ENCODE measurements around the gene EXOC5.
"Not testable (repeated sequence)": the region's sequence is repeated elsewhere in the genome, so short reads cannot be mapped to it uniquely, and the experiment has no call there.

The EXOC5 gene

DNA sequence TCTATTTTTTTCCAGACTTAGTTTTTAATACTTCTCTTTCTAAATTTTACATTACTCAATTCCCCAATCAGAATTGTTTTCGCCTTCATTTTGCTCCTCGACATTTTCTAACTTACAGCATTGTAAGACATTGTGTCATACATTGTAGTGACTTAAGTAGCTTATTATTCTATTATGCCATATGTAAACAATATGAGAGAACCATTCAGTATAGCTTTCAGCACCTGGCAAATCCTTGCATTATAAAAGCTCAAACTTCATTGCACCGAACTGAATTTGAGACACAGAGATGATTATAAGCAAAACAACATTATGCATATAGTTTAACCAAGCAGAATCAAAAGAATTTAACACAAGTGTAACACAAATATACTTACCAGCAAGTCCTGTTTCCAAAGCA is 46.8 kb downstream of the EXOC5 start:
- H3K27me3 Mint-ChIP-seq: no peaks in the 10 kb centered on the region
- no peaks in the 10 kb centered on the region for H3K4me1 Mint-ChIP-seq
- H3K4me3 Mint-ChIP-seq: no peak overlapping the region
- no peak overlapping the region for H3K27ac Mint-ChIP-seq
- H3K36me3 Mint-ChIP-seq: peaks cover 22% of the 10 kb centered on the region
- no peaks in the 10 kb centered on the region for H3K9me3 Mint-ChIP-seq

DNA sequence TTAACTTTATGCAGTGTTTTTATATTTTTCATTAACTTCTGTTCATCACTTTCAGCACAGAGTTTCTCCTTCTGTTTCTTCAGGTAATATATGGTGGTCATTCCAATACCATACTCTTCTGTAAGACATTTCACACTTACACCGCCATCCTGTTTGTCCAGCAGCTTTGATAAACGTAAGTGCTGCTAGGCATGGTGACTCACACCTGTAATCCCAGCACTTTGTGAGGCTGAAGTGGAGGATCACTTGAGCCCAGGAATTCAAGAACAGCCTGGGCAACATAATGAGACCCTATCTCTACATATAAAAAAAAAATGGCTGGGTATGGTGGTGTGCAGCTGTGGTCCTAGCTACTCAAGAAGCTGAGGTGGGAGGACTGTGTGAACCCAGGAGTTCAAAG is 55.8 kb downstream of the EXOC5 start:
- Mint-ChIP-seq H3K27me3 (no peaks in the 10 kb centered on the region), H3K27ac (no peak overlapping the region), H3K36me3 (peaks cover 24% of the 10 kb centered on the region), H3K4me3 (no peak overlapping the region), H3K9me3 (no peaks in the 10 kb centered on the region), H3K4me1 (no peaks in the 10 kb centered on the region)

DNA sequence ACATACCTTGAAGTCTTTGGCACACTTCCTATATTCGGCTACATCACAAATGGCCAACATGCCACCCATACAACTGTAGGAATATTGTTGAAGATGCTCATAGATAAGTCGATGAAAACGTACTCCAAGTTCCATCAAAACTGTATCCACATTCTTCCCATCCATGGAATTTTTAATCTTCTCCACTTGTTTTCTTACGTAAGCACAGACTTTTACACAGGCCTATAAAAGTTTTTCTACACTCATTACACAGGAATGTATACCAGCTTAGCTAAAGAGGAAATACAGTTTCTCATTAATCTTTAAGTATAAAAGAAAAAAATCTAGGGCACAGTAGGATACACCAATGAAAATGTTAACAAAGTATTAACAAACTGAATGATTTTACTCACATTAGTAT is 59.1 kb downstream of the EXOC5 start:
- peaks cover 12% of the 10 kb centered on the region for H3K36me3 Mint-ChIP-seq

DNA sequence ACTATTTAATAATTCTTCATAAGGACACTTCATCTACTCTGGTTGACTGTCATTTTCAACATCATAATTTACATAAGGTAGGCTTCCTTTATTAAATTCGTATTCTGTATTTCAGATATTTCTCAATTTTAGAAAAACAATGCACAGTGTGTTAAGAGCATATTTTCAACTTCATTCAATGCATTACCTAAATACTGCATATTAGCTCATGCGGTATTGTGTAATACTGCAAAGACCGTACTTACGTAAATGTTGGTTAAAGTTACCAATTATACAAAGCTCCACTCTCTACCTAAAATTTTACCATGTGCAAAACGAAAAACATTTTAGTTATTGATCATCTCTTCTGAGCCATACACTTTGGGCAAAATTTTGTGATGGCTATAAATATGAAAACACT is 62.8 kb downstream of the EXOC5 start:
- Mint-ChIP-seq H3K4me3 (no peak overlapping the region), H3K27ac (no peak overlapping the region), H3K9me3 (no peaks in the 10 kb centered on the region), H3K4me1 (no peaks in the 10 kb centered on the region), H3K27me3 (no peaks in the 10 kb centered on the region), H3K36me3 (peaks cover 2% of the 10 kb centered on the region)

More for the DNA sequence above, 59.1 kb downstream of the EXOC5 start:
- H3K4me1 Mint-ChIP-seq: no peaks in the 10 kb centered on the region
- no peak overlapping the region for H3K4me3 Mint-ChIP-seq
- no peaks in the 10 kb centered on the region for H3K9me3 Mint-ChIP-seq
- no peaks in the 10 kb centered on the region for H3K27me3 Mint-ChIP-seq
- H3K27ac Mint-ChIP-seq: no peak overlapping the region

DNA sequence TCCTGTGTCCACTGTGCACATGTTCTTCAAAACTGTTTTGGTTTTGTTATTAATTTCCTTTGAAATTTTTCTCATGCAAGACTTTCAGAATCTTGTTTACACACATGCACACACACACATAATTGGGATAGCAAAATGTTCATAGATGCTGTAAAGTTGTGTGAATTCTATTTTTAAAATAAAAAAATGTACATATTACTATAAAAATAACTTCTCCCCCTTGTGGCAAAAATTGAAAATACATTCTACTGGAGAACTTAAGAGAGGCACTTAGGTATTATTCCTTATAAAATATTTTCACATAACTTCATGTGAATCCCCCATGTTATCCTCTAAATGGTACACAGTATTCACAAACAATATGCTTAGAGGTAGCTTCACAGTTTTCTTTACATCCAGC is 66.0 kb downstream of the EXOC5 start:
- H3K4me1 Mint-ChIP-seq, H3K36me3 Mint-ChIP-seq, H3K27ac Mint-ChIP-seq, H3K9me3 Mint-ChIP-seq, H3K4me3 Mint-ChIP-seq, H3K27me3 Mint-ChIP-seq: not testable (repeated sequence)

DNA sequence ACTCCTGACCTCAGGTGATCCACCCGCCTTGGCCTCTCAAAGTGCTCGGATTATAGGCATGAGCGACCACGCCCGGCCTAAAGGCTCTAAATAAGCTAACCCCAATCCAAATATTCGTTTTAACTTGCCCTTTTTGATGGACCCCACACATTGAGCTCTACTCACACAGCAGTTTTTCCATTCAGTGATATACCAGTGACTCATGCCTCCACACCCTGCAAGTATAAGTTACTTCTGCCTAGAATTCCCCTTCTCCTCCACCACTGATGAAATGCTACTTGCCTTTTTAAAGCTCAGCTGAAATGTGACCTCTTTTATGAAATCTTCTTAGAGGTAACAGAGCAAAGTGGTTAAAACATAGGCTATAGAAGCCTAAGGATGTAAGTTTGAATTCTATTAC is 68.8 kb downstream of the EXOC5 start:
- peaks cover 8% of the 10 kb centered on the region for H3K27me3 Mint-ChIP-seq
- H3K4me1 Mint-ChIP-seq: no peaks in the 10 kb centered on the region
- H3K27ac Mint-ChIP-seq: no peak overlapping the region
- H3K4me3 Mint-ChIP-seq: no peak overlapping the region
- H3K36me3 Mint-ChIP-seq: no peaks in the 10 kb centered on the region
- H3K9me3 Mint-ChIP-seq: no peaks in the 10 kb centered on the region

DNA sequence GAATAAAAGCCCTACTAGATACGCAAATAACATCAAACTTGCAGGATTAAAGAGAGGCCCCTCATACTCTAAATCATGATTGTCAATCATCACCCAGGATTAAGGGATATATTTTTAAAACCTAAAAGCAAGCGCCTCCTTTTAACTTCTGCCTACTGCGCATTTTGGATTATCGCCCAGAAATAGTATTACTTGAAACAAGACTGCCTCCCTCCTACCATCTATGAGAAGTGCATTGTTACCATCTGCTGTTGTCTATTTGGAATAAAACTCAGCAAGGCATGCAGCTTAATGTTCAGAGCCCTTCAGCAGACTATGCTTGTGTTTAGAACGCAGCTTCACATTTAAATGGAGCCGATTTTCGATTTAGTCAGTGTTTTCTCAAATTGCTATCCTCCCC is 79.6 kb downstream of the EXOC5 start:
- no peak overlapping the region for H3K27ac Mint-ChIP-seq
- H3K4me1 Mint-ChIP-seq: no peaks in the 10 kb centered on the region
- H3K9me3 Mint-ChIP-seq: no peaks in the 10 kb centered on the region
- H3K36me3 Mint-ChIP-seq: no peaks in the 10 kb centered on the region
- peaks cover 16% of the 10 kb centered on the region for H3K27me3 Mint-ChIP-seq
- H3K4me3 Mint-ChIP-seq: no peak overlapping the region

DNA sequence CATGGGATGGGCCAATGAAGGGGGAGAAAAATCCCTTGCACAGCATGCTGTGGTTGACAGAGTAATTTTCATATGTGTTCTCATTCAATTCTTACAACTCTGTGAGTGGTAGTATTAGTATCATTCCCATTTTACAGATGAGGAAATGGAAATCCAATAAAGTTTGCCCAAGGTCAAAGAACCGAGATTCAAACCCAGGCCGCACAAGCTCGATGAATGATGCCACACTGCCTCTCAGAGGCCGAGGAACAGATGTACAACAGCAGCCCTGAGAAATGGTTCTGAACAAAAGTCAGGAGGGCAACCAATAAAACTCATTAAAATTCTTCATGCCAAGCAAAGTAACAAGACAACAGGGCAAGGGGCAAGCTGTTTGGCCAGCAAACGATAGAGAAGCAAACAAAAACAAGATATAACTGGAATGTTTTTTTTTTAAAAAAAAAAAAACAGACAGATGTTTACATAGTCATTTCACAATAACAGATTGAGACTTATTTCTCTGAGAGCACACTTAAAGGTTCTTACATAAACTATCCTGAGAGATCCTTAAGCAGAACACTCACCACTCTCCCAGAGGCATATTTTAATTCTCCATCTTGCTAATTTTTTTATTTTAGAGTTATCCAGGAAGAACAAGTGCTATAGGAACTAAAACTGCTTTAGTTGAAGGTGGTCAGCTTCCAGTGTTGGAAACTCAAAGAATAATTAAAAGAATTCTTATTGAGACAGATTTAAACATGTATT is 85.8 kb downstream of the EXOC5 start:
- Mint-ChIP-seq H3K4me3 (no peak overlapping the region), H3K27me3 (peaks cover 14% of the 10 kb centered on the region), H3K9me3 (no peaks in the 10 kb centered on the region), H3K27ac (no peak overlapping the region), H3K4me1 (no peaks in the 10 kb centered on the region), H3K36me3 (no peaks in the 10 kb centered on the region)

DNA sequence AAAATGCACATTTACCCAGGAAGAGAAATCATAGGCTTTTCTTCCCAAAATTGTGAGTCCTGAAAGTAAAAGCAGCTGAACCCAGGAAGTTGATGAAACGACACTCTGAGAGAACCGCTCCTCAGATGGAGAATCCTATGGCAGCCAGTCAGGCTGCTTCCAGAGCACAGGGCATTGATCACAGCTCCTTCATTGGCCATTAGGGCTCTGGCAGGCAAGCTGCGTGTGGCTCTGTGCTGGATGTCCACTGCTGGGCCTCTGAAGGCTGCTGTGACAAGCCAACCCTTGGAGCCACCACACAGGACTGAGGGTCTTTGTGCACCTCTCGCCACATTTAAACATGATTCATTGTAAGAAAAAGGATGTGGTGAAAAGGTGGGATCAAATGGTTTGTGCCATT is 89.4 kb downstream of the EXOC5 start:
- Mint-ChIP-seq H3K9me3 (no peaks in the 10 kb centered on the region), H3K27ac (no peak overlapping the region), H3K4me3 (no peak overlapping the region), H3K27me3 (peaks cover 14% of the 10 kb centered on the region), H3K36me3 (no peaks in the 10 kb centered on the region), H3K4me1 (no peaks in the 10 kb centered on the region)

DNA sequence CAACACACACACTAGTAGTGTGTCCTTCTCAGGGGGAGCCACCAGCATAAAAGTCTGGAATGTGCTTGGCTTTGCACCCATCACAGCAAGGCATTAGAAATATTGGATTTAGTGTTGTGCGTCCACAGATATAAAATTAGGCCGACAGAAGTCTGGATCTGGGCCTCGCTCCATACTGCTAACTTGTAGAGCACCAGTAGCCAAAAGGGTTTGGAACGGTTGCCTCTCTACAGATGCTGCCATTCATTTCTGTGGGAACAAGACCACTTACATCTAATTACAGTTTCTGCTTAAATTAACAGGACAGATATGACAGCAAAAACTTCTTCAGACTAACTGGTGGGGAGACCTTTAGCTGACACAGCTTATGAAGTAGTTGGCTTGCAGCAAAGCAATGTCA is 94.2 kb downstream of the EXOC5 start:
- H3K27me3 Mint-ChIP-seq: peaks cover 10% of the 10 kb centered on the region
- H3K9me3 Mint-ChIP-seq: no peaks in the 10 kb centered on the region
- no peaks in the 10 kb centered on the region for H3K36me3 Mint-ChIP-seq
- H3K27ac Mint-ChIP-seq: no peak overlapping the region
- H3K4me3 Mint-ChIP-seq: no peak overlapping the region
- H3K4me1 Mint-ChIP-seq: no peaks in the 10 kb centered on the region

DNA sequence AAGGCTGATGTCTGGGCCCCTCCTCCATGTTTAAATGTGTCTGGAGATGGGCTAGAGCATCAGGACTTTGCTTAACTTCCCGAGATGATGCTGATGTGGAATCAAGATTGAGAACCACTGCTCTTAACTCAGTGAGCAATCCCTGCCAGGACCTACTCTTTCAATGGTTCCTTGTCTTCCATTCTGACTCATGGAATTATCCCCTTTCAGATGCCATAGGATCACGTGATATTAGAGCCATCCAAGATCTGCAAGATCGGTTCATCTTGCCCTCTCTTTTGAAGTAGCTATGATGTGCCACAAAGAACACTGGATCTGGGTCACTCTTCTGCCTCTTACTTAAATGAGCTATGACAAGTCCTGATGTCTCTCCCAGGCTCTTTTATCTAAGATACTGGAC is 96.8 kb downstream of the EXOC5 start:
- Mint-ChIP-seq H3K9me3 (no peaks in the 10 kb centered on the region), H3K27ac (no peak overlapping the region), H3K36me3 (no peaks in the 10 kb centered on the region), H3K4me1 (no peaks in the 10 kb centered on the region), H3K27me3 (peaks cover 4% of the 10 kb centered on the region), H3K4me3 (no peak overlapping the region)

DNA sequence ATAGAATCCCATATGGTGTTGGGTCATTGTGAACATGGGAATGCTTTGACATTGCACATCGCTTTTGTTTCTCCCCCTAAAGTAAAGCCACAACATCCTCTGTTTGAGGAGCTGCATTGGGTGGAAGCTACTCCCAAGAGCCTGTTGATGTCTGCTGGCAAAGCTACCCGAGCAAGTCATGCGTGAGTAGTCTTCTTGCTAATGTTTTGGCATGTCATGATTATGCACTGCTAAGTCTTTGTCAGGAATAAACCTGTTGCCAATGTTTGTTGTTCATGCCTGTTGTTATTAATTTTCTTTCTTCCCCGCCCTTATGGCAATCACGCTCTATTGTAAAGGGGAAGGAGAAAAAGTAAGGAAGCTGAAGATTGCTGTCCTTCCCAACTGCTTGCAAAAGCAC is 97.3 kb downstream of the EXOC5 start:
- no peaks in the 10 kb centered on the region for H3K36me3 Mint-ChIP-seq
- no peaks in the 10 kb centered on the region for H3K9me3 Mint-ChIP-seq
- no peak overlapping the region for H3K27ac Mint-ChIP-seq
- no peak overlapping the region for H3K4me3 Mint-ChIP-seq
- peaks cover 4% of the 10 kb centered on the region for H3K27me3 Mint-ChIP-seq
- no peaks in the 10 kb centered on the region for H3K4me1 Mint-ChIP-seq

DNA sequence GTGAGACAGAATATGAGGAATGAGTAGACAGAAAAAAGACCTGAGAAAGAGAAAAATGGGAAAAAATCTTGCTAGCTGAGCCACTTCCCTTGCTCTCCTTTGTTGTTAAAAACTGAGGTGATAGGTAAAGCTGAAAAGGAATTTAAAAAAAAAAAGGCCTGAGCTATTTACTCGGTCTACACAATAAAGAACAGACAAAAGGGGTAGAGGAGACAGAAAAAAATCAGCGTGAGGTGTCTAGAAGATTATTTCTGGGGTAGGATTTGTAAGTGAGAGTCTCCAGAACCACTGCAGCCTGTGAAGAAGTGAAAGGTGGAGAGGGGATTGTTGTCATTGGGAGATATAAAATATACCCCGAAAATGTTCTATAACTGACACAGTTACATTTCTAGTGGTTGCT is 98.8 kb downstream of the EXOC5 start:
- peaks cover 1% of the 10 kb centered on the region for H3K27me3 Mint-ChIP-seq
- no peak overlapping the region for H3K27ac Mint-ChIP-seq
- no peaks in the 10 kb centered on the region for H3K36me3 Mint-ChIP-seq
- no peaks in the 10 kb centered on the region for H3K4me1 Mint-ChIP-seq
- no peaks in the 10 kb centered on the region for H3K9me3 Mint-ChIP-seq
- H3K4me3 Mint-ChIP-seq: no peak overlapping the region

DNA sequence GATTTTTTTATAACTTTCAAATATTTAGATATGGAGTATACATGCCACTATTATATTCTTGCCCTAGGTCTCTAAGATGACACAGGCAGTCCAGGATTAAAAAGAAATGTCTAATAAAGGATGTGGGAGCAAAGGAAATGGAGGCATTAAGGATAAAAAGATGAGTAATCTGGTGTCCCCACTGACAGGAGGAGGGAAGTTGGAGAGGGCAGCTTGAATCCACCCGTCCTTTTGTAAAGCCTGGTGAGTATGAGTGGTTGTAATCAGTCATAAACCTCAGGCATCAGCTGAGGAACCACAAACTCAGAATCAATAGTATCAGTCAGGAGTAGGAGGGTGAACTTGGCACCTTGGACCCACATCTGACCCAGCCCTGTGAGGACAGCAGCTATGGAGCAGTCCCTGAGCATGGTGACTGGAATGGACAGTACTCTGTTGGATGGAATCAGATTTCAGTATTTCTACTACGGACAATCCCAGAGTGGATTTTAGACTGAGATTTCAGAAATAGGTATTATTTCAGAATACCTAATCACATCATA is 100.5 kb downstream of the EXOC5 start:
- Mint-ChIP-seq H3K36me3 (no peaks in the 10 kb centered on the region), H3K4me3 (no peak overlapping the region), H3K9me3 (no peaks in the 10 kb centered on the region), H3K27me3 (no peaks in the 10 kb centered on the region), H3K27ac (no peak overlapping the region), H3K4me1 (no peaks in the 10 kb centered on the region)

DNA sequence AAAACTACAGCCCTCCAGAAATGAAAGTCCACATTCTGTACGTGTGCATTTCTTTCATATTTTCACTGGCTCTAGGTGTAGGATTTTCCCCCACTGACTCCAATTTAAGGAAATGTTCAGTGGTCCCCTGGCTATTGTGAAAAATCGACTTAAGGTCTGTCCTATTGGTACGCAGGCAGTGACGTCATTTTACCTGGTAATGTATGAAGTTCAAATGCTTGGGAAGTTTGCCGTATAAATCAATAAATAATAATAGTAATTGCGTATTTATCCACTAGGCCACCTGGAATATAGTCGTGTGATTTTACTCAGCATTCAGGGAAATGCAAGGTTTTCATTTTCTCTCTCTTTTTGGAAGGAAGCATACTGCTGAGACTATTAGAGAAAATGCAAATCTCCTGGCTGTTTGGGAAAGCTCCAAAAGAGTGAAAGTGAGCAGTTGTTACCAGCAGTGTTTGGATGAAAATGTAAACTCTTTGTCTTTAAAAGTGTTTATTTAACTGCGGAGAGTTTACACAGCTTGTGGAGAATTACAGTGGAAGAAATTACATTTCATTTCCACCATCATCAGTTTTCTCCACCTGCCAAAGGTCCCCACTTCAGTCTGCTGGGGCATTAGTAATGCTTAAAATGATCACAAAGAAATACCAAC is 107.0 kb downstream of the EXOC5 start:
- H3K9me3 Mint-ChIP-seq: no peaks in the 10 kb centered on the region
- no peak overlapping the region for H3K4me3 Mint-ChIP-seq
- no peaks in the 10 kb centered on the region for H3K36me3 Mint-ChIP-seq
- H3K27ac Mint-ChIP-seq: no peak overlapping the region
- H3K27me3 Mint-ChIP-seq: peaks cover 4% of the 10 kb centered on the region
- no peaks in the 10 kb centered on the region for H3K4me1 Mint-ChIP-seq

DNA sequence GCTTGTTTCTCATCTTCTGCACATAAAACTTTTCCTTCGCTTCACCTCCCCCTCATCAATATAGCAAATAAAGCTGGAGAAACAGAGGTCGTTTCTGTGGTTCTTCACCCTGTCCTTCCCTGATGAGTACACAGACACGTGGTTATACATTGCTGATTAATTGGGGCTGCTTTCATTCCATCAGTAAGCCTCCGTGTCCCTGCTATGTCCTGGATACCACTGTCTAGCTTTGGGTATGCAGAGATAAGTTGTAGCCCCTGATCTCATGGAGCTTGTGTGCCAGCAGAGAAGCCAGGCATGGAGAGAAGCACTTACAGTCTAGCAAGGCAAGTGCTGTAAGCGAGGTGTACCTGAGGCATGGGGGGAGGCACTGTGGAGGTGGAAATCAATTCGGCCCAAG is 108.4 kb downstream of the EXOC5 start:
- peaks cover 6% of the 10 kb centered on the region for H3K27me3 Mint-ChIP-seq
- H3K4me3 Mint-ChIP-seq: no peak overlapping the region
- H3K27ac Mint-ChIP-seq: no peak overlapping the region
- H3K36me3 Mint-ChIP-seq: no peaks in the 10 kb centered on the region
- H3K9me3 Mint-ChIP-seq: no peaks in the 10 kb centered on the region
- H3K4me1 Mint-ChIP-seq: no peaks in the 10 kb centered on the region

All from activated naive CD4-positive, alpha-beta T cell treated with anti-CD3 and anti-CD28 coated beads, Interleukin-2, amount 50 U/mL, for 24 hours (primary cell).